HK-2 (cell line): Measurements from ENCODE around the gene PRDM8.
A peak's percentile ranks its signal among the peaks of the same experiment; 100 is the strongest.
"Not testable (repeated sequence)": the region's sequence is repeated elsewhere in the genome, so short reads cannot be mapped to it uniquely, and the experiment has no call there.

Experiments used
- DNase-seq: peaks from one replicate; pipeline ENCODE4 v3.0.0-alpha.2; 2018; ENCODE audit not compliant: unreplicated experiment

Gene PRDM8

DNA sequence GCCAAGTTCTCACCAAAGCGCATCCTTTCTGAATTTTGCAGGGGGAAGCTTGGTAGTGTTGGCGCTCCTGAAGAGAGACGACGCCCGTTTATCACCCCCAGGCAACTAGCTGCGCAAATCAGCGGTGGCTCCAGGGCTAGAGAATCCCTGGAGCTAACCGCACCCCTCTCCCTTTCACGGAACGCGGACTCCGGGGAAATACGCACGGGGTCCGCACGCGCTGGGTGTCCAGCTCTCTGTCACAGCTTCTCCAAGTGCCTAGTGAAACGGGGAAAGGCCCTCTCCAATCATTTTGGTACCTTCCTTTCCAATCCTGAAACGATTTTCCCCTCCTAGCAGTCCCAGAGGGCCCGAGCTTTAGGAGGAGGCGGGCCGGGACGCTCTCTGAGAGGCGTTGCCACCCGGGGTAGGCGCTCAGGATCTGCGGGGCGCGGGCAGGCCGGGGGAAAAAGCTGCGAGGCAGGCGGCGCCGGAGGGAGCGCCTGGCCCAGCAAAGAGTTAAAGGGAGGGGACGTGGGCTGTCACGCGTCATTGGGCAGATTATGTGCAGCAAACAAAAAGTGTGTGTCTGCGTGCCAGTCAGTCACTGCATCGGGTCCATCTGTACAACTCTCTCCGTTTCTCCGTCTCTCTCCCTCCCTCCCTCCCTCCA is at the start of gene PRDM8:
Gene PRDM8 (plus strand): TSS at position 582 of the 652 bp plus-strand sequence. CDS start 2,578 bp downstream, outside the sequence.
- DNase-seq, result peak; percentile 29

- no peak for DNase-seq
These were observed 46.7 kb upstream of the PRDM8 start for GRCh38 chr4:80150387-80151180.

GRCh38 chr4:80151981-80152380 is 45.3 kb upstream of the PRDM8 start:
- DNase-seq, result no peak

DNA sequence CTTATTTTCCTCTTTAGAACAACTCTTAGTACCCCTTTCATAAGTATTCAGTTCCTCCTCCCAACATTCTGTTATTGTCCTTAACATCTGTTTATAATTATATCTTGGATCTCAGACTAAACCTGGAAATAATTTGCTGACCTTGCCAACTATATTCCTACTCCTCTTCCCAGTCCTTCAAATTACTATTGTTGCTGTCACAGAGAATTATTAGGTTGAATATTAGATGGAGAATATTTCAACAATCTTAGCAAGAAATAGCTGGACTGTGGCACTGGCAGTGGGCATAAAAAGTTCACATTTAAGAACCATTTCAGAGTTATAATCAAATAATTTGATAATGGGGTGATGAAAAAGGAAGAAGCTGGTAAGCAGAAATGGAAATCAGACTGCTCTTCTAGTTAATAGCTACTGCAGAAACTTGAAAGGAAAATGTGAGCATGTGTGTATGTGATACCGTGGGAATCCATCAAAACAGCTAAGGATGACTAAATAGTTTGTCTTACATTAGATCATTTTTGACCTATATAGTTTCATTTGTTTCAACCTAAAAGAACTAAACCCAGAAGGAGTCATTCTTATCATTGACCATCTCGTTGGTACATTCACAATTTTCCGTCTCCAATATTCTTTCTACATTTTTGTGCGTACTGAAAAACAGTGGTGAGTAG is 43.3 kb upstream of the PRDM8 start:
- DNase-seq, result no peak

- DNase-seq, result no peak
These were observed 42.8 kb upstream of the PRDM8 start for GRCh38 chr4:80154545-80154933.

GRCh38 chr4:80155316-80155982 is 41.9 kb upstream of the PRDM8 start:
- DNase-seq, result no peak

DNA sequence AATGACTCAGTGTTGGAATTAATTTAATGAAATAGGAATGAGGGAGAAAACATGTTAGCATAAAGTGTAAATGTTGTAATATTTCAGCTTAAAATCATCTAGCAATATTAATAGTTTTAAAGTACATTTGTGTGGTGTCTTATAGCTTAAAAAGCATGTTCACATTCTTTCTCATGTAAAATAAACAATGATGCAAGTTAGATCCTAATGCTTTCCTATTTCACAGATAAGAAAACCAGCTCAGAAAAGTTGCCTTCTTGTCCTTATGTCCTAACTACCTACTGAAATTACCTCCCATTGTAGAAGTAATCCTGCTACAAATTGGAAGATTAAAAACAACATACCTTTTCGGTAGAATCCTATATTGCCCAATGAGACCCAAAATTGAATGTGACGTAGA is 40.9 kb upstream of the PRDM8 start:
- DNase-seq, result no peak

DNA sequence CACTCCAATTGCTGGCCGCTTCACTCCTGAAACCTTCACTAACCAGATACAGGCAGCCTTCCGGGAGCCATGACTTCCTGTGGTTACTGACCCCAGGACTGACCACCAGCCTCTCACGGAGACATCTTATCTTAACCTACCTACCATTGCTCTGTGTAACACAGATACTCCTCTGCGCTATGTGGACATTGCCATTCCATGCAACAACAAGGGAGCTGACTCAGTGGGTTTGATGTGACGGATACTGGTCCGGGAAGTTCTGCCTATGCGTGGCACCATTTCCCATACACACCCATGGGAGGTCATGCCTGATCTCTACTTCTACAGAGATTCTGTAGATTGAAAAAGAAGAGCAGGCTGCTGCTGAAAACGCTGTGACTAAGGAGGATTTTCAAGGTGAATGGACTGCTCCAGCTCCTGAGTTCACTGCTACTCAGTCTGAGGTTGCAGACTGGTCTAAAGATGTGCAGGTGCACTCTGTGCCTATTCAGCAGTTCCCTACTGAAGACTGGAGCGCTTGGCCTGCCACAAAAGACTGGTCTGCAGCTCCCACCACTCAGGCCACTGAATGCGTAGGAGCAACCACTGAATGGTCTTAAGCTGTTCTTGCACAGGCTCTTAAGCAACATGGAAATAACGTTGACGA is 35.8 kb upstream of the PRDM8 start:
- DNase-seq, result no peak

- DNase-seq, result no peak
These were observed 34.9 kb upstream of the PRDM8 start for GRCh38 chr4:80162418-80162817.

DNA sequence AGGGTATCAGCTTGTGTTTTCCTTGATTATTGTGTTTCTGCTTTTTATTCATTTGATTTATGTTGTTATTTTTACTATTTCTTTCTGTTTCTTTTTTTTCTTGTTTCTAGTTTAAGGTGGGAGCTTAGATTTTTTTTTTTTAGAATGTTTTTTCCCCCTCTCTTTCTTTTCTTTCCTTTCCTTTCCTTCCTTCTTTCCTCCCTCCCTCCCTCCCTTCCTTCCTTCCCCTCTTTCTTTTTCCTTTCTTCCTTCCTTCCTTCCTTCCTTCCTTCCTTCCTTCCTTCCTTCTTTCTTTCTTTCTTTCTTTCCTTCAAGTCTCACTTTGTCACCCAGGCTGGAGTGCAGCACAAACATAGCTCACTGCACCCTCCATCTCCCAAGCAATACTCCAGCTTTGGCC is 31.4 kb upstream of the PRDM8 start:
- no peak for DNase-seq

GRCh38 chr4:80171251-80171650 is 26.1 kb upstream of the PRDM8 start:
- DNase-seq, result no peak

GRCh38 chr4:80171656-80172055 is 25.6 kb upstream of the PRDM8 start:
- DNase-seq, result no peak

- no peak for DNase-seq
These were observed 25.1 kb upstream of the PRDM8 start for GRCh38 chr4:80172203-80172602.

- DNase-seq, result no peak
These were observed 23.9 kb upstream of the PRDM8 start for GRCh38 chr4:80173401-80173800.

DNA sequence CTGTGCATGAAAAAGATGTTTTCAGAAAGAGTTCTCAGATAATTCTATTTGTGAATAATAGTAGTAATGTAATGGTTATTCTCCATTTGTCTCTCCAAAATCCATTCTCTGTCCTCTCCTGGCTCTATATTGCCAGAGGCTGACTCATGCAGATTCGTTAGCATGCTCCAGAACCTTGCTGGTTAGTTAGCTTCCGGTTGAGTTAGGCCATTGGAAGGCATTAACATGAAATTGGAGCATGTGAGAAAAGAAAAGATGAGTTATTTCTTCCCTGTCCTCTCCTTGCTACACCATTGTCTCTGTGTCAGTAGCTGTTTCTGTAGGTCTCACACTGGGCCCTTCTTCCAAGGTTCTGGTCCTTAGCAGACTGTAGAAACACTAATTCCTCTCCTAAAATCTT is 23.5 kb upstream of the PRDM8 start:
- no peak for DNase-seq

GRCh38 chr4:80177793-80178192 is 19.5 kb upstream of the PRDM8 start:
- not testable (repeated sequence) for DNase-seq

- DNase-seq, result no peak
These were observed 18.3 kb upstream of the PRDM8 start for GRCh38 chr4:80178964-80179363.

GRCh38 chr4:80179637-80180161 is 17.6 kb upstream of the PRDM8 start:
- DNase-seq, result no peak

GRCh38 chr4:80180743-80181142 is 16.6 kb upstream of the PRDM8 start:
- no peak for DNase-seq

DNA sequence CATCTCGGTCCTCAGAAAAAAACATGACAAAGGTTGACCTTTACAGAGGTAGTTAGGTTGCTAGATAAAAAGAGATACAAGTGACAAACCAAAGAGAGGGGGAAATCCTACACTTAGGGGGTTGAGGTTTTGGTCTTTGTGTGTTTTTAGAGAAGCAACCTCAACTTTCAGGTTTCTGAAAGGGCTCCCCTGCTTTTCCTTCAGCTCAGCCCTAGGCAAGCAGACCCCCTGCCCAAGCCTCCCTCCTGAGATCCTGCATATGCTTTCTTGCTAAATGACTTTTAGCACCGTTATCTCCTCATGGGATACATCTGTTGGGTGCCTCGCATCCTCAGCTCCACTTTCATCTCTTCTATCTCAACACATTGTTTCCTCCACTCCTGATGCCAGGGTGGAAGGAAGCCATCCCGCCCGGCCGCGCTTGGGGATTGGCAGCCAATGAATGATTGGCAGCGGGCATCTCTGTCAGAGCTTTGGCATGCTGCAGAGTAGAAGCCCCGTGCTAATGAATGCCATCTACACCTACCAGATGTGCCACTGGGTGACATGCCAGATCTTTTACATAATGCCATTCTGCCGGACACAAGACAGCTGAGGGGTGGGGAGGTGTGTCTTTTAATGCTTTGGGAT is 15.0 kb upstream of the PRDM8 start:
- no peak for DNase-seq
